Fibroblast of lung (primary cell): Measurements from ENCODE around the gene TENM3. TPM values are rescaled to one million over a fixed set of nuclear protein-coding genes. Genes with fewer than 3 reads are reported as not detected.

Source experiments
- DNase-seq, 2 donors: peaks; one replicate each; pipeline versions ENCODE4 v3.0.0 to v3.0.0-alpha.2; 2010; ENCODE audit warnings: low read depth in 2 of 2
- H2AFZ ChIP-seq: 2 replicates; pipeline ENCODE4 v1.5.1; 2012; ENCODE audit warnings: low read length, control low read depth, inconsistent platforms
- H3K27ac ChIP-seq: 2 replicates; pipeline ENCODE4 v1.5.1; 2011; ENCODE audit warnings: low read length, control low read depth; ENCODE audit not compliant: insufficient read depth
- H3K27me3 ChIP-seq: 2 replicates; pipeline ENCODE4 v1.5.1; 2011; ENCODE audit warnings: mild to moderate bottlenecking, low read length; ENCODE audit not compliant: control insufficient read depth, insufficient read depth
- H3K36me3 ChIP-seq: 2 replicates; pipeline ENCODE4 v1.5.1; 2011; ENCODE audit warnings: low read length; ENCODE audit not compliant: control insufficient read depth, insufficient read depth
- H3K4me1 ChIP-seq: 2 replicates; pipeline ENCODE4 v1.5.1; 2011; ENCODE audit warnings: low read length; ENCODE audit not compliant: control insufficient read depth, insufficient read depth; ENCODE audit errors: extremely low read depth
- H3K4me2 ChIP-seq: 2 replicates; pipeline ENCODE4 v1.5.1; 2011; ENCODE audit warnings: low read length, control low read depth; ENCODE audit not compliant: insufficient read depth; ENCODE audit errors: extremely low read depth
- H3K4me3 ChIP-seq, 4 experiments: fragments of 200-600 bp in 1 of 4; sonication (generic) in 1 of 4; replicated peaks in 1 of 4; 2 replicates each; pipeline ENCODE4 v1.5.1; 2011 to 2016; ENCODE audit warnings: low read length in 4 of 4, low read depth in 3 of 4, mild to moderate bottlenecking in 3 of 4, control low read depth in 2 of 4, inconsistent platforms in 1 of 4, mixed read lengths in 1 of 4; ENCODE audit not compliant: insufficient read depth in 1 of 4; ENCODE audit errors: control extremely low read depth in 1 of 4
- H3K79me2 ChIP-seq: 2 replicates; pipeline ENCODE4 v1.5.1; 2012; ENCODE audit warnings: mild to moderate bottlenecking, low read length, inconsistent platforms; ENCODE audit not compliant: control insufficient read depth, insufficient read depth
- H3K9ac ChIP-seq: 2 replicates; pipeline ENCODE4 v1.5.1; 2011; ENCODE audit warnings: mild to moderate bottlenecking, low read length, control low read depth; ENCODE audit not compliant: insufficient read depth
- H3K9me3 ChIP-seq: 2 replicates; pipeline ENCODE4 v1.5.1; 2012; ENCODE audit warnings: low read depth, low read length; ENCODE audit not compliant: control insufficient read depth, insufficient read depth
- H4K20me1 ChIP-seq: 2 replicates; pipeline ENCODE4 v1.5.1; 2011; ENCODE audit warnings: low read length; ENCODE audit not compliant: control insufficient read depth, insufficient read depth; ENCODE audit errors: extremely low read depth
- EZH2 ChIP-seq: IDR thresholded peaks from 2 replicates; pipeline ENCODE4 v1.5.1; 2012; ENCODE audit warnings: low read length, control low read depth, mild to moderate bottlenecking; ENCODE audit errors: missing control alignments
- polyA plus RNA-seq, 2 donors: library from polyadenylated mRNA; depleted of rRNA in 1 of 2; stranded (reverse) in 1 of 2; unstranded in 1 of 2; fragments of >200 nt; gene quantifications; 2 replicates each; pipeline ENCODE4 v1.2.1, GENCODE V29; 2011 to 2012; ENCODE audit warnings: missing spikeins in 1 of 2
- total RNA-seq: library from RNA; depleted of rRNA; stranded (reverse); fragments of >200 nt; gene quantifications from 2 replicates; pipeline ENCODE4 v1.2.1, GENCODE V29; 2014
- TF ChIP-seq, protein P1 (sequence below), 2 donors: IDR thresholded peaks in 1 of 2; conservative IDR thresholded peaks in 1 of 2; 1 replicate in 1 of 2; 2 replicates in 1 of 2; pipeline ENCODE4 v1.5.1; 2011 to 2012; ENCODE audit warnings: low read length in 2 of 2, control low read depth in 1 of 2, inconsistent platforms in 1 of 2, low read depth in 1 of 2, mild to moderate bottlenecking in 1 of 2

The TENM3 gene
- total and polyA plus RNA-seq, 2 donors (not counting 1 experiment from before 2014, with no cell fraction given), result 2.7 to 3.6 TPM

DNA sequence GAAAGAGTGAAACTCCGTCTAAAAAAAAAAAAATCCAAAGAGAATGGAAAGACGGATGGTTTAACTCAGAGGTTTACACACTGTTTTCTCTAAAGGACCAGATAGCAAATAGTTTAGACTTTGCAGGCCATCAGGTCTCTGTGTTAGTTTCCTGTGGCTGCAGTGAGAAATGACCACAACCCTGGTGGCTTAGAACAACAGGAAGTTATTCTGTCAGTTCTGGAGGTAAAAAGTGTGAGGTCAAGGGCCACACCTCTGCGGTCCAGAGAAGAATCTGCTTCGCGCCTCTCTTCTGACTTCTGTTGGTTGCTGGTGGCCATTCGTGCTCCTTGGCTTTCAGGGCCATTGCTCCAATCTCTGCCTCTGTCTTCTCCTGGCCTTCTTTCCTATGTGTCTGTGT, 76.9 kb downstream of the TENM3 start:
- H3K4me3 ChIP-seq, result no peak overlapping the region
- no peaks in the 10 kb centered on the region for H3K79me2 ChIP-seq
- DNase-seq, result no peak
- no peak overlapping the region for H2AFZ ChIP-seq
- H3K27ac ChIP-seq, result no peak overlapping the region
- no peaks in the 10 kb centered on the region for H3K4me1 ChIP-seq
- H4K20me1 ChIP-seq, result no peaks in the 10 kb centered on the region
- TF ChIP-seq, protein P1, sequence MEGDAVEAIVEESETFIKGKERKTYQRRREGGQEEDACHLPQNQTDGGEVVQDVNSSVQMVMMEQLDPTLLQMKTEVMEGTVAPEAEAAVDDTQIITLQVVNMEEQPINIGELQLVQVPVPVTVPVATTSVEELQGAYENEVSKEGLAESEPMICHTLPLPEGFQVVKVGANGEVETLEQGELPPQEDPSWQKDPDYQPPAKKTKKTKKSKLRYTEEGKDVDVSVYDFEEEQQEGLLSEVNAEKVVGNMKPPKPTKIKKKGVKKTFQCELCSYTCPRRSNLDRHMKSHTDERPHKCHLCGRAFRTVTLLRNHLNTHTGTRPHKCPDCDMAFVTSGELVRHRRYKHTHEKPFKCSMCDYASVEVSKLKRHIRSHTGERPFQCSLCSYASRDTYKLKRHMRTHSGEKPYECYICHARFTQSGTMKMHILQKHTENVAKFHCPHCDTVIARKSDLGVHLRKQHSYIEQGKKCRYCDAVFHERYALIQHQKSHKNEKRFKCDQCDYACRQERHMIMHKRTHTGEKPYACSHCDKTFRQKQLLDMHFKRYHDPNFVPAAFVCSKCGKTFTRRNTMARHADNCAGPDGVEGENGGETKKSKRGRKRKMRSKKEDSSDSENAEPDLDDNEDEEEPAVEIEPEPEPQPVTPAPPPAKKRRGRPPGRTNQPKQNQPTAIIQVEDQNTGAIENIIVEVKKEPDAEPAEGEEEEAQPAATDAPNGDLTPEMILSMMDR (conservative IDR thresholded peaks at IDR 0.05 in 1 of 2, IDR thresholded peaks at IDR 0.05 in 1 of 2; ENCODE audit: low read depth in 1 of 2, low read length in 2 of 2), result no peak
- no peak for TF ChIP-seq EZH2
- H3K9ac ChIP-seq, result no peak overlapping the region
- no peak overlapping the region for H3K4me2 ChIP-seq
- H3K9me3 ChIP-seq, result no peaks in the 10 kb centered on the region
- no peaks in the 10 kb centered on the region for H3K27me3 ChIP-seq
- H3K36me3 ChIP-seq, result no peaks in the 10 kb centered on the region

GRCh38 chr4:182320580-182320979, 77.4 kb downstream of the TENM3 start:
- H3K4me2 ChIP-seq, result no peak overlapping the region
- no peaks in the 10 kb centered on the region for H3K4me1 ChIP-seq
- no peaks in the 10 kb centered on the region for H3K36me3 ChIP-seq
- H3K9me3 ChIP-seq, result no peaks in the 10 kb centered on the region
- no peaks in the 10 kb centered on the region for H3K27me3 ChIP-seq
- no peak overlapping the region for H3K4me3 ChIP-seq
- H3K27ac ChIP-seq, result no peak overlapping the region
- H3K9ac ChIP-seq, result no peak overlapping the region
- no peaks in the 10 kb centered on the region for H4K20me1 ChIP-seq
- DNase-seq, result no peak
- H2AFZ ChIP-seq, result no peak overlapping the region
- no peaks in the 10 kb centered on the region for H3K79me2 ChIP-seq
- TF ChIP-seq, protein P1 (conservative IDR thresholded peaks at IDR 0.05 in 1 of 2, IDR thresholded peaks at IDR 0.05 in 1 of 2; ENCODE audit: low read depth in 1 of 2, low read length in 2 of 2), result no peak

DNA sequence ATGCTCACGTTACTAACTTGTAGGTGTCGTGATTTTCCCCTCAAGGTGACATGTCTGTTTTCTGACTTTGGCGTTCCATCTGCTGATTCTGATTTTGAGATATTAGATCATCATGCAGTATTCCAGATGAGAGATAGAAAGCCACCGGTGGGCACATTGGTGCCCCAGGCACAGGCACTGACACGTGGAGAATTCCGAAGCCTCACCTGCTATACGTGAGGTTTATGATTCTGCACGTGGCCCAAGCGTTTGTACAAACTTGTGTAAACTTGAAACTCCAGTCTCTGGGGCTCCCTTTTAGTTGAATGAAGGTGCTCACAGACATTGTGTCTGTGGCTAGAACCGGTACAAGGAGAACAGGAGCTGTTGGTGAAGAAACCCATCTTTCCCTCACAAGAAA, 81.1 kb downstream of the TENM3 start:
- no peak overlapping the region for H2AFZ ChIP-seq
- H3K79me2 ChIP-seq, result no peaks in the 10 kb centered on the region
- H3K9me3 ChIP-seq, result no peaks in the 10 kb centered on the region
- no peaks in the 10 kb centered on the region for H3K36me3 ChIP-seq
- no peaks in the 10 kb centered on the region for H3K27me3 ChIP-seq
- H3K4me1 ChIP-seq, result no peaks in the 10 kb centered on the region
- no peak for TF ChIP-seq EZH2
- TF ChIP-seq, protein P1 (conservative IDR thresholded peaks at IDR 0.05 in 1 of 2, IDR thresholded peaks at IDR 0.05 in 1 of 2; ENCODE audit: low read depth in 1 of 2, low read length in 2 of 2), result no peak
- no peak overlapping the region for H3K4me3 ChIP-seq
- no peak overlapping the region for H3K4me2 ChIP-seq
- no peaks in the 10 kb centered on the region for H4K20me1 ChIP-seq
- H3K9ac ChIP-seq, result no peak overlapping the region
- H3K27ac ChIP-seq, result no peak overlapping the region
- no peak for DNase-seq
